Gastroesophageal sphincter (tissue), 3 donors: ENCODE data around the gene FOXL2.

Experiments
- EP300 ChIP-seq: sonication (generic); formaldehyde crosslinking; IDR thresholded peaks from one replicate; pipeline ENCODE4 v1.6.1; 2017; ENCODE audit warnings: antibody characterized with exemption, mild to moderate bottlenecking
- POLR2A ChIP-seq, 2 donors: fragments of 450-650 bp; IDR thresholded peaks; one replicate each; pipeline ENCODE4 v1.6.1; 2017; ENCODE audit warnings: antibody characterized with exemption in 2 of 2, mild to moderate bottlenecking in 2 of 2, moderate library complexity in 1 of 2
- POLR2AphosphoS5 ChIP-seq: sonication (generic); formaldehyde crosslinking; IDR thresholded peaks from one replicate; pipeline ENCODE4 v1.6.1; 2017; ENCODE audit warnings: antibody characterized with exemption
- TF ChIP-seq, protein P1 (sequence below), 4 experiments: fragments of 200-600 bp in 2 of 4; fragments of 450-650 bp in 2 of 4; sonication (generic) in 1 of 4; IDR thresholded peaks; one replicate each; pipeline ENCODE4 v1.5.1; 2017 to 2019; ENCODE audit warnings: antibody characterized with exemption in 4 of 4, mild to moderate bottlenecking in 2 of 4, moderate library complexity in 2 of 4

DNA sequence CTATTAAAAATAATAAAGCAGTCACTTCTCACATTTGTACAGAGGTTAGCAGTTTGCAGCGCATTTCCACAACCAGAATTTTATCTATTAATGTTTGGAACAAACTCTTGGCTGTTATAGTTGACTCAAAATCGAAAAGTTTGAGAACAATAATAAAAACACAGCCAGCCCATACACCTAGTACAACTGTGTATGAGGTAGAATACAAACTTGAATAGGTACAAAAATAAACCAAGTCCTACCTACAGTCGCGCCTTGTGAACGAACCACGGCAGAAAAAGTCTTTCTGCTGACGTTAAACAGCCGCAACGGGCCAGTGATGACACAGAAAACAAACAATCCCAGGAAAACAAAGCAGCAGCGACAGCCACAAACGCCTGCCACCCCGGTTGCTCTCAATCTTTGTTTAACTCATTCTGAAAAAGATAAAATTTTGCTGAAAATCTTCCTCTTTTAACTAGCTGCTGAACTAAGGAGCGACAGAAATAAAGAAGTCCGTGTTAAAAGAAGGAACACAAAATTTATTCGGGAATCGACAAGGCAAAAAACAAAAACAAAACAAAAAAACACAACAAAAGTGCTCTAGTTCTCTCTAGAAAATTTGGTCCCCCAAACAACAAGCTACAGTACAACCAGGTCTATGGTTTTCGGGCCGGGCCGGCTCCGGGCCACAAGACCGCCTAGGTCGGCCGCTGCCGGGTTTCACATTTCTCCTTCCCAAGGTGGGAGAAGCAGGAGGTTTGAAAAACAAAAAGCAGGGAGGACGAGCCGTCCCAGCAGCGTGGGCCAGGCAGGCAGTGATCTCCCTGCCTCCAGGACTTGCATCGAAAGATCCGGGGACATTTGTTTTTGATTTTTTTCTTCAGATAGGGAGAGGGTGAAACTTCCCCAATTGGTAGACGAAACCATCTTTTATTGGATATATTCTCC lies 2.9 kb downstream of the FOXL2 start:
- TF ChIP-seq, protein P1, sequence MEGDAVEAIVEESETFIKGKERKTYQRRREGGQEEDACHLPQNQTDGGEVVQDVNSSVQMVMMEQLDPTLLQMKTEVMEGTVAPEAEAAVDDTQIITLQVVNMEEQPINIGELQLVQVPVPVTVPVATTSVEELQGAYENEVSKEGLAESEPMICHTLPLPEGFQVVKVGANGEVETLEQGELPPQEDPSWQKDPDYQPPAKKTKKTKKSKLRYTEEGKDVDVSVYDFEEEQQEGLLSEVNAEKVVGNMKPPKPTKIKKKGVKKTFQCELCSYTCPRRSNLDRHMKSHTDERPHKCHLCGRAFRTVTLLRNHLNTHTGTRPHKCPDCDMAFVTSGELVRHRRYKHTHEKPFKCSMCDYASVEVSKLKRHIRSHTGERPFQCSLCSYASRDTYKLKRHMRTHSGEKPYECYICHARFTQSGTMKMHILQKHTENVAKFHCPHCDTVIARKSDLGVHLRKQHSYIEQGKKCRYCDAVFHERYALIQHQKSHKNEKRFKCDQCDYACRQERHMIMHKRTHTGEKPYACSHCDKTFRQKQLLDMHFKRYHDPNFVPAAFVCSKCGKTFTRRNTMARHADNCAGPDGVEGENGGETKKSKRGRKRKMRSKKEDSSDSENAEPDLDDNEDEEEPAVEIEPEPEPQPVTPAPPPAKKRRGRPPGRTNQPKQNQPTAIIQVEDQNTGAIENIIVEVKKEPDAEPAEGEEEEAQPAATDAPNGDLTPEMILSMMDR (IDR thresholded peaks at IDR 0.05) = no peak
- no peak for TF ChIP-seq POLR2AphosphoS5
- no peak for TF ChIP-seq POLR2A (IDR thresholded peaks at IDR 0.05)
- TF ChIP-seq EP300 = no peak
